Neuronal stem cell (in vitro differentiated cells): ENCODE results near the gene NPHP4.

ENCODE experiments used
- DNase-seq: peaks from one replicate; pipeline ENCODE4 v3.0.0-alpha.2; 2013; ENCODE audit warnings: low spot score
- H2AFZ ChIP-seq: one replicate; pipeline ENCODE4 v1.6.1; 2013; ENCODE audit warnings: mild to moderate bottlenecking, low read length, inconsistent platforms
- H2AK5ac ChIP-seq: 2 replicates; pipeline ENCODE4 v1.6.1; 2013; ENCODE audit warnings: low read depth, mild to moderate bottlenecking, inconsistent platforms, low read length, moderate library complexity, mixed read lengths
- H2BK120ac ChIP-seq: 2 replicates; pipeline ENCODE4 v1.6.1; 2013; ENCODE audit warnings: low read depth, mild to moderate bottlenecking, inconsistent platforms, low read length, moderate library complexity, mixed read lengths
- H2BK12ac ChIP-seq: one replicate; pipeline ENCODE4 v1.6.1; 2013; ENCODE audit warnings: low read length, inconsistent platforms
- H2BK15ac ChIP-seq: 2 replicates; pipeline ENCODE4 v1.6.1; 2013; ENCODE audit warnings: mild to moderate bottlenecking, low read length, inconsistent platforms, mixed read lengths
- H2BK5ac ChIP-seq: one replicate; pipeline ENCODE4 v1.6.1; 2013; ENCODE audit warnings: inconsistent platforms, mild to moderate bottlenecking, low read length, moderate library complexity
- H3K14ac ChIP-seq: one replicate; pipeline ENCODE4 v1.6.1; 2013; ENCODE audit warnings: low read length, inconsistent platforms
- H3K18ac ChIP-seq: 2 replicates; pipeline ENCODE4 v1.6.1; 2013; ENCODE audit warnings: low read length, inconsistent platforms
- H3K23ac ChIP-seq: 2 replicates; pipeline ENCODE4 v1.6.1; 2013; ENCODE audit warnings: low read depth, mild to moderate bottlenecking, mixed read lengths, low read length, inconsistent platforms; ENCODE audit not compliant: poor library complexity
- H3K27ac ChIP-seq: replicated peaks from 3 replicates; pipeline ENCODE4 v1.5.1; 2013; ENCODE audit warnings: low read length, inconsistent platforms
- H3K27me3 ChIP-seq, 3 experiments: 2 replicates each; pipeline ENCODE4 v1.6.1; 2013; ENCODE audit warnings: low read length in 3 of 3, mild to moderate bottlenecking in 2 of 3, inconsistent platforms in 1 of 3, low read depth in 1 of 3, mixed read lengths in 1 of 3, moderate library complexity in 1 of 3; ENCODE audit not compliant: control insufficient read depth in 3 of 3, insufficient read depth in 3 of 3
- H3K36me3 ChIP-seq, 2 donors: replicated peaks in 1 of 2; 2 replicates each; pipeline ENCODE4 v1.6.1; 2013; ENCODE audit warnings: low read length in 2 of 2; ENCODE audit not compliant: control insufficient read depth in 2 of 2, insufficient read depth in 2 of 2
- H3K4ac ChIP-seq: 2 replicates; pipeline ENCODE4 v1.6.1; 2013; ENCODE audit warnings: inconsistent platforms, mild to moderate bottlenecking, low read length, moderate library complexity
- H3K4me1 ChIP-seq, 2 donors: 1 replicate in 1 of 2; 2 replicates in 1 of 2; pipeline ENCODE4 v1.6.1; 2013; ENCODE audit warnings: low read length in 2 of 2, low read depth in 1 of 2; ENCODE audit not compliant: control insufficient read depth in 2 of 2, insufficient read depth in 1 of 2
- H3K4me2 ChIP-seq: one replicate; pipeline ENCODE4 v1.6.1; 2013; ENCODE audit warnings: mild to moderate bottlenecking, low read length, inconsistent platforms; ENCODE audit not compliant: insufficient read depth, poor library complexity, severe bottlenecking
- H3K4me3 ChIP-seq, 2 donors: 2 replicates each; pipeline ENCODE4 v1.5.1; 2013; ENCODE audit warnings: low read length in 2 of 2, mild to moderate bottlenecking in 2 of 2, inconsistent platforms in 1 of 2, moderate library complexity in 1 of 2
- H3K79me1 ChIP-seq: one replicate; pipeline ENCODE4 v1.6.1; 2013; ENCODE audit warnings: low read depth, mild to moderate bottlenecking, inconsistent platforms, low read length, moderate library complexity
- H3K9ac ChIP-seq: one replicate; pipeline ENCODE4 v1.6.1; 2013; ENCODE audit warnings: mild to moderate bottlenecking, low read depth, low read length, inconsistent platforms; ENCODE audit not compliant: poor library complexity
- H3K9me3 ChIP-seq, 2 donors: replicated peaks in 1 of 2; 2 replicates each; pipeline versions ENCODE3 to v1.6.1; 2013; ENCODE audit warnings: low read length in 2 of 2, mild to moderate bottlenecking in 2 of 2, inconsistent platforms in 1 of 2, low read depth in 1 of 2, mixed read lengths in 1 of 2, moderate library complexity in 1 of 2; ENCODE audit not compliant: control insufficient read depth in 2 of 2, insufficient read depth in 1 of 2
- H4K8ac ChIP-seq: one replicate; pipeline ENCODE4 v1.6.1; 2013; ENCODE audit warnings: low read depth, mild to moderate bottlenecking, inconsistent platforms, low read length, moderate library complexity
- H4K91ac ChIP-seq: one replicate; pipeline ENCODE4 v1.6.1; 2013; ENCODE audit warnings: low read length, low read depth, mild to moderate bottlenecking, inconsistent platforms; ENCODE audit not compliant: poor library complexity
- WGBS, 2 donors: extraction: QIAGEN DNeasy Blood & Tissue Kit; methylation state at CpG; one replicate each; pipeline ENCODE4 v1.1.7; 2013; ENCODE audit warnings: missing lambda C conversion rate in 2 of 2, mixed read lengths in 1 of 2; ENCODE audit not compliant: insufficient read length in 2 of 2, insufficient replicate concordance in 1 of 2; ENCODE audit errors: extremely low coverage in 2 of 2; 5-methylcytosine and 5-hydroxymethylcytosine counted together

NPHP4 gene

DNA sequence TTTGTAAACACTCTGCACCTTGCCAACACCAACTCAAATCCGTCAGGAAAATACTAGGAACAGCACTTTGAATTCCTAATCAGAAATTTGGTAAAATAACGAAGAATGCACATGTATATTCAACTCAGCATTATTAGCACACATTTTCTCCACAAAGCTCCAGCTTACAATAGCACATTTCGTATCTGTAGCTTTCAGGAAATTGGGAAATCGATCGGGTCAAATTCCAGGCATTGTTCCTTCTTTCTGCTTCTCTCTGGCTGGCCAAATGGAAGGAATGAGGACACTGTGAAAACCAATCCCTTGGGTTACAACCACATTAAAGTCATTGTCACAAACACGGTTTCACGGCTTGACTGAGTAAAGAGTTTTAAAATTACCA lies 58.6 kb downstream of the NPHP4 start:
- Histone ChIP-seq H4K8ac (no peak overlapping the region), H3K4me1 (peaks cover 0 to 7% of the 10 kb centered on the region in 2 donors), H3K4ac (no peak overlapping the region), H2BK5ac (no peak overlapping the region), H3K4me2 (no peak overlapping the region), H3K4me3 (no peak overlapping the region), H2BK15ac (no peak overlapping the region), H2AFZ (no peak overlapping the region), H3K27me3 (no peaks in the 10 kb centered on the region), H3K79me1 (no peaks in the 10 kb centered on the region), H2BK12ac (no peak overlapping the region), H3K27ac (no peak overlapping the region), H2AK5ac (no peak overlapping the region), H2BK120ac (no peak overlapping the region), H3K14ac (no peak overlapping the region), H3K18ac (no peak overlapping the region), H3K9me3 (peaks cover 2 to 14% of the 10 kb centered on the region in 2 donors), H3K36me3 (peaks cover 19 to 49% of the 10 kb centered on the region in 2 donors), H3K9ac (no peak overlapping the region), H3K23ac (no peak overlapping the region), H4K91ac (no peak overlapping the region)
- no CpG with 5 or more reads among the region's 7 CpGs for WGBS, 2 donors
- DNase-seq, result no peak

DNA sequence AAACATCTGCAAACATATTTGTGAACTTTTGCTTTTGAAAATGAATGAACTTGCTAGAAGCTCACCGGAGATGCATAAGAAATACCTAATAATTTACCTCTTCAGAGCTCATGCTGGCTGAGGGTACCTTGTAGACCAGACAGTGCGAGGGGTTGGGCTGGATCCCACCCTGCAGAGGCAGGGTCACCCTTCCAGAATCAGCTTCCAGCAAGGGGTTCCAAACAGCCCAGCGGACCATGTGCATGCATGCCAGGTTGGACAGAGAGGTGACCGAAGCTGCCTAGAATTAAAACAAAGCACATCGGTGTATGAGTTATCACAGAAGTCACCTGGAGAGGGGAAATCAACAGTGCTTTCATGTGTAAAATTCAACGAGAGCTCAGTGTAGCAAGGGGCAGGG lies 59.2 kb downstream of the NPHP4 start:
- Histone ChIP-seq H2AFZ (no peak overlapping the region), H3K27me3 (no peaks in the 10 kb centered on the region), H4K91ac (no peak overlapping the region), H2AK5ac (no peak overlapping the region), H4K8ac (no peak overlapping the region), H2BK12ac (no peak overlapping the region), H2BK120ac (no peak overlapping the region), H2BK5ac (no peak overlapping the region), H3K9ac (no peak overlapping the region), H3K14ac (no peak overlapping the region), H3K27ac (no peak overlapping the region), H3K23ac (no peak overlapping the region), H3K18ac (no peak overlapping the region), H2BK15ac (no peak overlapping the region), H3K4me2 (no peak overlapping the region), H3K4me3 (no peak overlapping the region), H3K79me1 (no peaks in the 10 kb centered on the region), H3K4ac (no peak overlapping the region), H3K36me3 (peaks cover 17 to 46% of the 10 kb centered on the region in 2 donors), H3K9me3 (peaks cover 2 to 12% of the 10 kb centered on the region in 2 donors), H3K4me1 (peaks cover 0 to 7% of the 10 kb centered on the region in 2 donors)
- DNase-seq, result no peak
- no CpG with 5 or more reads among the region's 6 CpGs for WGBS, 2 donors

DNA sequence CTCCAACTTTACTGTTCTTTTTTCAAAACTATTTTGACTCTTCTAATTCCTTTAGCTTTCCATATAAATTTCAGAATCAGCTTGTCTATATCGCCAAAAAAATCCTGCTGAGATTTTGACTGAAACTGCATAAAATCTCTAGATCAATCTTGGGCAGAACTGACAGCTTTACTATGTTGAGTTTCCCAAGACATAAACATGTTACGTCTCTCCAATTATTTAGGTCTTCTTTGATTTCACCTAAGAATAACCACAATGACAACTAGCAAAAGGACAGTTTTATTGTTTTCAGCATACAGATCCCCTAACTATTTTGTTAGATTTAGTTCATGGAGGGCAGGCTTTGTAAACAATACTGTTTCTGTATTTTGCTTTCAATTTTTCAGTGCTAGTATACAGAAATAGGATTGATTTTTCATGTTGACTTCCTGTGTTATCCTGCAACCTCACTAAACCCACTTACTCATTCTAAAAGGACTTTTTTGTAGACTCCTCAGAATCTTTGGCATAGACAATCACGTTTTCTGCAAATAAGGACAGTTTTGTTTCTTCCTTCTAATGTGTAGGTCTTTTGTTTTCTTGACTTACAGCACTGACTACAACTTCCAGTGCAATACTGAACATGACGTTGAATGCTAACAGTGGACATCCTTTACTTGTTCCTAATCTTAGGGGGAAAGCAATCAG lies 63.4 kb downstream of the NPHP4 start:
- Histone ChIP-seq H3K4me3 (no peak overlapping the region), H3K9me3 (peaks cover 0 to 2% of the 10 kb centered on the region in 2 donors), H3K14ac (no peak overlapping the region), H3K4ac (no peak overlapping the region), H4K91ac (no peak overlapping the region), H3K18ac (no peak overlapping the region), H3K4me1 (no peaks in the 10 kb centered on the region), H3K9ac (no peak overlapping the region), H3K23ac (no peak overlapping the region), H2BK12ac (no peak overlapping the region), H4K8ac (no peak overlapping the region), H3K4me2 (no peak overlapping the region), H3K79me1 (no peaks in the 10 kb centered on the region), H3K36me3 (peaks cover 8 to 58% of the 10 kb centered on the region in 2 donors), H3K27me3 (no peaks in the 10 kb centered on the region), H2AK5ac (no peak overlapping the region), H3K27ac (no peak overlapping the region), H2AFZ (no peak overlapping the region), H2BK120ac (no peak overlapping the region), H2BK5ac (no peak overlapping the region), H2BK15ac (no peak overlapping the region)
- DNase-seq, result no peak
- no CpG with 5 or more reads among the region's 4 CpGs for WGBS, 2 donors

DNA sequence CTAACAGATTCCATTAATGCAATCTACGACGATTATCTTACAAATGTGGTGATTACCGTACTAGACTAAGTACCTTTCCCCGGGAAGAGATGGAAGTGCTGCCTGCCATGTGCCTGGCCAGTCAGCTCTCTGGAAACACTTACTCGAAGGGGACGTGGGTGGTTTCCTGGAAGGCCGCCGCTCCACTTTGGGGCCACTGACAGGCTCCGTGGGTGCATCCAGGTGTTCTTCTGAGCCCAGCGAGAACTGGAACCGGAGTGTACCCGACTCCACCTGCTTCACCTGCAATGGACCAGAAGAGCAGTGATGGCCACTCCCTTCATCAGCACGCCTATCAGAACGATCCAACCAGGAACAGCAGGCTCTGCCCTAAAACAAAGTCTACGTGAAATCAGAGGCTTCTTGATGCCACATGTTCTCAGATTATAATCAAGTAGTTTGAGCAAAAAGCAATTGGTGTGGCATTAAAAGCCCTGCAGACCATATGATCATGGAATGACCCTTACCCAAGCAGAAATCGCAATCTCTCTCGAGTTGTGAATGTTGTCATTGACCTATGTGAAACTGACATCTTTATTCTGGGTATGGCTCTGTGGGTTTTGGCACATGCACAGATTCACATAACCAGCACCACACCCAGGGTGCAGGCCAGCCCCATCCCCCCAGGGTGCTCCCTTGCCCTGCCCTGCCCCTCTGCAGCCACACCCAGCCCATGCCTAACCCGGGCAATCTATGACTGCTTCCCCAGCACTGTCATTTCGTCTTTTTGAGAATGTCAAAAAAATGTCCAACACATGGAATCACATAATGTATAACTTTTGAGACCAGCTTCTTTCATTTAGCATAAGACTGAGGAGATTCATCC lies 64.5 kb downstream of the NPHP4 start:
- Histone ChIP-seq H3K27ac (no peak overlapping the region), H3K23ac (no peak overlapping the region), H2AFZ (no peak overlapping the region), H4K91ac (no peak overlapping the region), H3K36me3 (peaks cover 5 to 50% of the 10 kb centered on the region in 2 donors), H2BK15ac (no peak overlapping the region), H3K4me3 (no peak overlapping the region), H2BK12ac (no peak overlapping the region), H3K4me2 (no peak overlapping the region), H3K4ac (no peak overlapping the region), H4K8ac (no peak overlapping the region), H2AK5ac (no peak overlapping the region), H3K79me1 (no peaks in the 10 kb centered on the region), H3K4me1 (peaks cover 0 to 3% of the 10 kb centered on the region in 2 donors), H3K9me3 (peaks cover 0 to 2% of the 10 kb centered on the region in 2 donors), H3K18ac (no peak overlapping the region), H3K14ac (no peak overlapping the region), H2BK120ac (no peak overlapping the region), H3K9ac (no peak overlapping the region), H2BK5ac (no peak overlapping the region), H3K27me3 (no peaks in the 10 kb centered on the region)
- no CpG with 5 or more reads among the region's 19 CpGs for WGBS, 2 donors
- DNase-seq, result no peak
